OCI-LY3 (cell line): ENCODE results near the gene AHNAK2.

Experiments used
- H2AFZ ChIP-seq: fragments of 200-600, 300-600 bp; shearing (Covaris generic); 2 replicates; pipeline ENCODE4 v1.6.0; 2014; ENCODE audit warnings: antibody characterized with exemption, low read depth, low read length
- H3K27ac ChIP-seq: fragments of 200-600, 300-600 bp; sonication (generic); 2 replicates; pipeline ENCODE4 v1.5.1; 2014; ENCODE audit warnings: mild to moderate bottlenecking, low read length, moderate library complexity, mixed read lengths
- H3K27me3 ChIP-seq: fragments of 200-600, 300-600 bp; sonication (generic); 2 replicates; pipeline ENCODE4 v1.6.1; 2014; ENCODE audit warnings: low read depth, low read length, mixed read lengths
- H3K36me3 ChIP-seq: fragments of 200-600, 300-600 bp; sonication (generic); replicated peaks from 2 replicates; pipeline ENCODE3; 2014; ENCODE audit warnings: low read depth, low read length, mixed read lengths
- H3K4me1 ChIP-seq: fragments of 300-600, 200-600 bp; sonication (generic); 2 replicates; pipeline ENCODE4 v1.6.1; 2014; ENCODE audit warnings: low read length, mixed read lengths
- H3K4me2 ChIP-seq: fragments of 200-600, 300-600 bp; sonication (generic); 2 replicates; pipeline ENCODE4 v1.6.1; 2014; ENCODE audit warnings: low read length, mixed read lengths
- H3K4me3 ChIP-seq: fragments of 300-600, 200-600 bp; sonication (generic); 2 replicates; pipeline ENCODE4 v1.5.1; 2014; ENCODE audit warnings: antibody characterized with exemption, mild to moderate bottlenecking, low read length, moderate library complexity
- H3K79me2 ChIP-seq: fragments of 300-600, 200-600 bp; shearing (Covaris generic); 2 replicates; pipeline ENCODE4 v1.6.1; 2014; ENCODE audit warnings: mild to moderate bottlenecking, low read length, mixed read lengths
- H3K9ac ChIP-seq: fragments of 300-600, 200-600 bp; shearing (Covaris generic); 2 replicates; pipeline ENCODE4 v1.6.0; 2014; ENCODE audit warnings: mild to moderate bottlenecking, low read length, moderate library complexity
- H3K9me3 ChIP-seq: fragments of 200-600, 300-600 bp; shearing (Covaris generic); 2 replicates; pipeline ENCODE4 v1.6.1; 2014; ENCODE audit warnings: low read length, mixed read lengths; ENCODE audit not compliant: insufficient read depth
- H4K20me1 ChIP-seq: fragments of 200-600, 300-600 bp; sonication (generic); 2 replicates; pipeline ENCODE4 v1.6.1; 2016; ENCODE audit warnings: low read length, mixed read lengths; ENCODE audit not compliant: insufficient read depth
- CTCF ChIP-seq: fragments of 200-600, 300-600 bp; sonication (generic); IDR thresholded peaks from 2 replicates; pipeline ENCODE4 v1.5.1; 2014; ENCODE audit warnings: antibody characterized with exemption, low read length, low read depth
- EZH2phosphoT487 ChIP-seq: fragments of 200-600 bp; shearing (Covaris generic); IDR thresholded peaks from 2 replicates; pipeline ENCODE4 v1.6.1; 2018; ENCODE audit warnings: antibody characterized with exemption, mixed run types, low read depth

AHNAK2 gene

GRCh38 chr14:104972301-104973134 lies 5.7 kb downstream of the AHNAK2 start:
- Histone ChIP-seq H3K9me3 (no peaks in the 10 kb centered on the region), H4K20me1 (no peaks in the 10 kb centered on the region), H3K79me2 (no peaks in the 10 kb centered on the region), H3K4me1 (peaks cover 9% of the 10 kb centered on the region), H2AFZ (no peak overlapping the region), H3K4me3 (no peak overlapping the region), H3K4me2 (no peak overlapping the region), H3K36me3 (no peaks in the 10 kb centered on the region), H3K27me3 (peaks cover 11% of the 10 kb centered on the region), H3K9ac (no peak overlapping the region), H3K27ac (no peak overlapping the region)
- TF ChIP-seq EZH2phosphoT487 (no peak), CTCF (no peak)

GRCh38 chr14:104971447-104972240 lies 6.5 kb downstream of the AHNAK2 start:
- Histone ChIP-seq H3K4me1 (peaks cover 9% of the 10 kb centered on the region), H4K20me1 (no peaks in the 10 kb centered on the region), H3K36me3 (no peaks in the 10 kb centered on the region), H3K27ac (no peak overlapping the region), H3K4me3 (no peak overlapping the region), H3K79me2 (no peaks in the 10 kb centered on the region), H3K9me3 (no peaks in the 10 kb centered on the region), H3K4me2 (no peak overlapping the region), H3K27me3 (peaks cover 16% of the 10 kb centered on the region), H3K9ac (no peak overlapping the region), H2AFZ (no peak overlapping the region)
- no peak for TF ChIP-seq EZH2phosphoT487
- no peak for TF ChIP-seq CTCF

- Histone ChIP-seq H2AFZ (no peak overlapping the region), H3K4me1 (peaks cover 7% of the 10 kb centered on the region; the same call in 1 of the 2 replicates), H3K9ac (no peak overlapping the region), H3K27me3 (peaks cover 16% of the 10 kb centered on the region), H4K20me1 (no peaks in the 10 kb centered on the region), H3K4me2 (no peak overlapping the region), H3K79me2 (no peaks in the 10 kb centered on the region), H3K27ac (no peak overlapping the region), H3K4me3 (no peak overlapping the region), H3K9me3 (no peaks in the 10 kb centered on the region), H3K36me3 (no peaks in the 10 kb centered on the region)
- TF ChIP-seq CTCF = no peak
- TF ChIP-seq EZH2phosphoT487 = no peak
Observed at GRCh38 chr14:104970231-104971068, 7.7 kb downstream of the AHNAK2 start.
